NAMALWA (cell line): Measurements from ENCODE around the gene GC.
"Not testable (repeated sequence)": the region's sequence is repeated elsewhere in the genome, so short reads cannot be mapped to it uniquely, and the experiment has no call there.

Source experiments
- DNase-seq: peaks from one replicate; pipeline ENCODE4 v3.0.0-alpha.2; 2015; ENCODE audit warnings: low spot score

The GC gene

GRCh38 chr4:71765821-71766383 is 18.0 kb downstream of the GC start:
- no peak for DNase-seq

- no peak for DNase-seq
Measured at GRCh38 chr4:71765350-71765749, 18.5 kb downstream of the GC start.

GRCh38 chr4:71752383-71753042 is 31.4 kb downstream of the GC start:
- DNase-seq, result no peak

GRCh38 chr4:71749008-71749594 is 34.8 kb downstream of the GC start:
- DNase-seq, result no peak

GRCh38 chr4:71746379-71746778 is 37.5 kb downstream of the GC start:
- DNase-seq, result no peak

GRCh38 chr4:71738782-71739181 is 45.1 kb downstream of the GC start:
- DNase-seq, result not testable (repeated sequence)

- DNase-seq, result peak; percentile 41
Measured at GRCh38 chr4:71732706-71733105, 51.2 kb downstream of the GC start.

- no peak for DNase-seq
Measured at GRCh38 chr4:71732066-71732465, 51.8 kb downstream of the GC start.

- DNase-seq, result no peak
Measured at GRCh38 chr4:71729856-71730255, 54.0 kb downstream of the GC start.

GRCh38 chr4:71713611-71714203 is 70.2 kb downstream of the GC start:
- peak; percentile 50 for DNase-seq

- no peak for DNase-seq
Measured at GRCh38 chr4:71711985-71712348, 71.9 kb downstream of the GC start.

GRCh38 chr4:71711044-71711984 is 72.6 kb downstream of the GC start:
- DNase-seq, result no peak

GRCh38 chr4:71709961-71710360 is 73.9 kb downstream of the GC start:
- no peak for DNase-seq

GRCh38 chr4:71698141-71698540 is 85.7 kb downstream of the GC start:
- DNase-seq, result no peak

GRCh38 chr4:71697031-71697430 is 86.8 kb downstream of the GC start:
- no peak for DNase-seq

GRCh38 chr4:71694961-71695360 is 88.9 kb downstream of the GC start:
- no peak for DNase-seq

- no peak for DNase-seq
Measured at GRCh38 chr4:71692963-71693362, 90.9 kb downstream of the GC start.

- DNase-seq, result no peak
Measured at GRCh38 chr4:71692198-71692597, 91.7 kb downstream of the GC start.
